Measurements from ENCODE around the gene RRAS. TPM values are rescaled to one million over a fixed set of nuclear protein-coding genes. Genes with fewer than 3 reads are reported as not detected.

Gene RRAS
- polyA plus RNA-seq, 1 of the 3 experiments (the other 2 are of a cell fraction), result 141 TPM

DNA sequence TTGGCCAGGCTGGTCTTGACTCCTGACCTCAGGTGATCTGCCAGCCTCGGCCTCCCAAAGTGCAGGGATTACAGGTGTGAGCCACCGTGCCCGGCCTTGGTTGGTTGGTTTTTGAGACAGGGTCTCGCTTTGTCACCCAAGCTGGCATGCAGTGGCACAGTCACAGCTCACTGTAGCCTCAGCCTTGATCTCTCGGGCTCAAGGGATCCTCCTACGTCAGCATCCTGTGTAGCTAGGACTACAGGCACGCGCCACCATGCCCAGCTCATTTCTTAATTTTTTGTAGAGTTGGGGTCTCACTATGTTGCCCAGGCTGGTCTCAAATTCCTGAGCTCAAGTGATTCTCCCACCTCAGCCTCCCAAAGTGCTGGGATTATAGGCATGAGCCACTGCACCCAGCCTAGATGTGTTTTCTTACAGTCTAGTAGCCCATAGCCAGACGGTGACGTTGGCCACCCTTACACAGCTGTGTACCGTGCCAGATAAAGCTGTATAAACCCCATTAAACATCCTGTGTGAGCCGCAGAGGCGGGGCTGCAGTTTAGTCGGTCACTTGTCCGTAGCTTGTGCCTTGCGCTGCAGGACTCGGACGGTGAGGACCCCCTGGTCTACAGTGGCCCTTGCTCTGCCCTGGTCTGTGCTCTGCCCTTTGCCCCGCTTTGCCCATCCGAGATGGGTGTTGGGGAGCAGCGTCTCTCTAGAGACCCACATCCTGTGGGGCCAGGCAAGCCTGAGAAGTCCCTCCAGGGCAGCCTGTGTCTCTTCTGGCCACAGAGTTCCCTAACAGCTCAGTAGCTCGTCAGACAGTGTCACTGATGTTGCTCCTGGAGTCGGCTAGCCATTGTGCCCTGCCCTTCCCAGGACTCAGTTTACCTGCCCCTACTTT, 15.9 kb upstream of the RRAS start (continued):
- TF ChIP-seq GATA2 (CRISPR knock-in tag; IDR thresholded peaks at IDR 0.05), result no peak
- no peak for TF ChIP-seq RFX5 (IDR thresholded peaks at IDR 0.05; ENCODE audit: low read length)
- TF ChIP-seq SMC3 (IDR thresholded peaks at IDR 0.05; ENCODE audit: low read depth, low read length), result no peak
- TF ChIP-seq, protein P1, sequence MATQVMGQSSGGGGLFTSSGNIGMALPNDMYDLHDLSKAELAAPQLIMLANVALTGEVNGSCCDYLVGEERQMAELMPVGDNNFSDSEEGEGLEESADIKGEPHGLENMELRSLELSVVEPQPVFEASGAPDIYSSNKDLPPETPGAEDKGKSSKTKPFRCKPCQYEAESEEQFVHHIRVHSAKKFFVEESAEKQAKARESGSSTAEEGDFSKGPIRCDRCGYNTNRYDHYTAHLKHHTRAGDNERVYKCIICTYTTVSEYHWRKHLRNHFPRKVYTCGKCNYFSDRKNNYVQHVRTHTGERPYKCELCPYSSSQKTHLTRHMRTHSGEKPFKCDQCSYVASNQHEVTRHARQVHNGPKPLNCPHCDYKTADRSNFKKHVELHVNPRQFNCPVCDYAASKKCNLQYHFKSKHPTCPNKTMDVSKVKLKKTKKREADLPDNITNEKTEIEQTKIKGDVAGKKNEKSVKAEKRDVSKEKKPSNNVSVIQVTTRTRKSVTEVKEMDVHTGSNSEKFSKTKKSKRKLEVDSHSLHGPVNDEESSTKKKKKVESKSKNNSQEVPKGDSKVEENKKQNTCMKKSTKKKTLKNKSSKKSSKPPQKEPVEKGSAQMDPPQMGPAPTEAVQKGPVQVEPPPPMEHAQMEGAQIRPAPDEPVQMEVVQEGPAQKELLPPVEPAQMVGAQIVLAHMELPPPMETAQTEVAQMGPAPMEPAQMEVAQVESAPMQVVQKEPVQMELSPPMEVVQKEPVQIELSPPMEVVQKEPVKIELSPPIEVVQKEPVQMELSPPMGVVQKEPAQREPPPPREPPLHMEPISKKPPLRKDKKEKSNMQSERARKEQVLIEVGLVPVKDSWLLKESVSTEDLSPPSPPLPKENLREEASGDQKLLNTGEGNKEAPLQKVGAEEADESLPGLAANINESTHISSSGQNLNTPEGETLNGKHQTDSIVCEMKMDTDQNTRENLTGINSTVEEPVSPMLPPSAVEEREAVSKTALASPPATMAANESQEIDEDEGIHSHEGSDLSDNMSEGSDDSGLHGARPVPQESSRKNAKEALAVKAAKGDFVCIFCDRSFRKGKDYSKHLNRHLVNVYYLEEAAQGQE (IDR thresholded peaks at IDR 0.05; ENCODE audit: low read depth, low read length), result no peak
- no peak for TF ChIP-seq ELF1 (IDR thresholded peaks at IDR 0.05)
- no peak for TF ChIP-seq NFIC (IDR thresholded peaks at IDR 0.05; ENCODE audit: borderline replicate concordance)

GRCh38 chr19:49654581-49654980, 14.6 kb upstream of the RRAS start:
- H3K4me2 ChIP-seq, result no peak overlapping the region
- no peaks in the 10 kb centered on the region for H3K4me1 ChIP-seq (ENCODE audit: control insufficient read depth in 1 of 2, insufficient read depth in 2 of 2, low read depth in 1 of 2, low read length in 1 of 2)
- TF ChIP-seq SIN3A (IDR thresholded peaks at IDR 0.05; ENCODE audit: borderline replicate concordance, low read depth, low read length) (no peak), RFX5 (IDR thresholded peaks at IDR 0.05; ENCODE audit: low read length) (no peak), FOSL2 (IDR thresholded peaks at IDR 0.05; ENCODE audit: borderline replicate concordance, low read depth) (no peak), ELF1 (IDR thresholded peaks at IDR 0.05) (no peak), GATA2 (CRISPR knock-in tag; IDR thresholded peaks at IDR 0.05) (no peak), ZBTB33 (IDR thresholded peaks at IDR 0.05; ENCODE audit: borderline replicate concordance, low read depth) (no peak), JUND (IDR thresholded peaks at IDR 0.05) (no peak), TAF1 (IDR thresholded peaks at IDR 0.05; ENCODE audit: borderline replicate concordance, low read depth, low read length) (no peak), RXRA (IDR thresholded peaks at IDR 0.05; ENCODE audit: borderline replicate concordance, low read depth) (no peak), GABPA (IDR thresholded peaks at IDR 0.05; ENCODE audit: low read depth) (no peak), NRF1 (IDR thresholded peaks at IDR 0.05; ENCODE audit: low read depth, low read length) (no peak), EP300 (IDR thresholded peaks at IDR 0.05; ENCODE audit: borderline replicate concordance in 1 of 2, low read depth in 1 of 2, low read length in 1 of 2) (no peak)
- TF ChIP-seq, protein P2, sequence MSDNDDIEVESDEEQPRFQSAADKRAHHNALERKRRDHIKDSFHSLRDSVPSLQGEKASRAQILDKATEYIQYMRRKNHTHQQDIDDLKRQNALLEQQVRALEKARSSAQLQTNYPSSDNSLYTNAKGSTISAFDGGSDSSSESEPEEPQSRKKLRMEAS (IDR thresholded peaks at IDR 0.05; ENCODE audit: low read depth), result no peak
- TF ChIP-seq, protein P3, sequence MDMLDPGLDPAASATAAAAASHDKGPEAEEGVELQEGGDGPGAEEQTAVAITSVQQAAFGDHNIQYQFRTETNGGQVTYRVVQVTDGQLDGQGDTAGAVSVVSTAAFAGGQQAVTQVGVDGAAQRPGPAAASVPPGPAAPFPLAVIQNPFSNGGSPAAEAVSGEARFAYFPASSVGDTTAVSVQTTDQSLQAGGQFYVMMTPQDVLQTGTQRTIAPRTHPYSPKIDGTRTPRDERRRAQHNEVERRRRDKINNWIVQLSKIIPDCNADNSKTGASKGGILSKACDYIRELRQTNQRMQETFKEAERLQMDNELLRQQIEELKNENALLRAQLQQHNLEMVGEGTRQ (IDR thresholded peaks at IDR 0.05; ENCODE audit: borderline replicate concordance, low read depth, low read length), result no peak
- TF ChIP-seq, protein P4, sequence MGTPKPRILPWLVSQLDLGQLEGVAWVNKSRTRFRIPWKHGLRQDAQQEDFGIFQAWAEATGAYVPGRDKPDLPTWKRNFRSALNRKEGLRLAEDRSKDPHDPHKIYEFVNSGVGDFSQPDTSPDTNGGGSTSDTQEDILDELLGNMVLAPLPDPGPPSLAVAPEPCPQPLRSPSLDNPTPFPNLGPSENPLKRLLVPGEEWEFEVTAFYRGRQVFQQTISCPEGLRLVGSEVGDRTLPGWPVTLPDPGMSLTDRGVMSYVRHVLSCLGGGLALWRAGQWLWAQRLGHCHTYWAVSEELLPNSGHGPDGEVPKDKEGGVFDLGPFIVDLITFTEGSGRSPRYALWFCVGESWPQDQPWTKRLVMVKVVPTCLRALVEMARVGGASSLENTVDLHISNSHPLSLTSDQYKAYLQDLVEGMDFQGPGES (IDR thresholded peaks at IDR 0.05; ENCODE audit: low read depth, low read length), result no peak
- H3F3A ChIP-seq (replicated peaks; ENCODE audit: insufficient read depth), result no peaks in the 10 kb centered on the region
- no peak overlapping the region for H3K4me3 ChIP-seq (ENCODE audit: low read depth in 2 of 2, low read length in 1 of 2)
- 0 out of 2 replicates have a peak, but pooled peaks cover 10% of the 10 kb centered on the region for H4K20me1 ChIP-seq (ENCODE audit: insufficient read depth)
- no peaks in the 10 kb centered on the region for H3K9me3 ChIP-seq
- peaks cover 10% of the 10 kb centered on the region; the same call in 1 of the 2 replicates for H3K79me2 ChIP-seq (ENCODE audit: insufficient read depth)
- POLR2A ChIA-PET, result interaction anchor here (2.1 kb wide), 1 partner anchor 10 kb away, joined by 6 read pairs; no protein-coding TSS in a partner anchor
- no peak overlapping the region for H3K27ac ChIP-seq (ENCODE audit: low read depth in 2 of 2, low read length in 1 of 2)
- DNase-seq, result no peak
- no peak overlapping the region for H2AFZ ChIP-seq (ENCODE audit: low read depth)
- CTCF ChIA-PET, result interaction anchor here (1.0 to 5.5 kb wide), 3 partner anchors 11 to 84 kb away, joined by 3 to 26 read pairs (median 4); no protein-coding TSS in a partner anchor
- peaks cover 13 to 76% of the 10 kb centered on the region in 2 experiments for H3K36me3 ChIP-seq (replicated peaks in 1 of 2; ENCODE audit: control insufficient read depth in 1 of 2, insufficient read depth in 2 of 2, low read length in 1 of 2)
- 96% methylated on average over 10 of the region's 10 CpGs for WGBS (ENCODE audit: low lambda C conversion rate)
- no peak overlapping the region for H3K9ac ChIP-seq
- no peaks in the 10 kb centered on the region for H3K27me3 ChIP-seq (ENCODE audit: insufficient read depth)
- no peaks in the 10 kb centered on the region for H3K9me2 ChIP-seq

Measured in SK-N-SH (cell line).